Gastrocnemius medialis (tissue), 4 donors: Measurements from ENCODE around the gene STX8. TPM values are rescaled to one million over a fixed set of nuclear protein-coding genes. Genes with fewer than 3 reads are reported as not detected.
A peak's percentile ranks its signal among the peaks of the same experiment; 100 is the strongest.

ENCODE experiments used
- ATAC-seq, 2 donors: fragments of 150-250 bp; one replicate each; pipeline ENCODE4 v1.9.1; 2016
- DNase-seq, 2 donors: peaks; one replicate each; pipeline ENCODE4 v3.0.0-alpha.2; 2019
- H3K27ac ChIP-seq, 4 donors: fragments of 200-600 bp; sonication (generic); 1 replicate in 1 of 4; 2 replicates in 3 of 4; pipeline ENCODE4 v1.5.1; 2016 to 2018; ENCODE audit warnings: mild to moderate bottlenecking in 2 of 4, moderate library complexity in 1 of 4
- H3K27me3 ChIP-seq, 3 donors: fragments of 200-600 bp; sonication (generic) in 2 of 3; 1 replicate in 1 of 3; 2 replicates in 2 of 3; pipeline versions ENCODE4 v1.5.1 to v1.6.0; 2016 to 2019; ENCODE audit warnings: mild to moderate bottlenecking in 1 of 3, moderate library complexity in 1 of 3
- H3K36me3 ChIP-seq, 2 donors: fragments of 200-600 bp; sonication (generic) in 1 of 2; one replicate each; pipeline ENCODE4 v1.5.1; 2017 to 2018
- H3K4me1 ChIP-seq, 2 donors: fragments of 200-600 bp; sonication (generic) in 1 of 2; one replicate each; pipeline ENCODE4 v1.5.1; 2016 to 2017; ENCODE audit warnings: mild to moderate bottlenecking in 2 of 2
- H3K4me3 ChIP-seq, 4 donors: fragments of 200-600 bp; sonication (generic) in 3 of 4; 1 replicate in 1 of 4; 2 replicates in 3 of 4; pipeline ENCODE4 v1.5.1; 2016 to 2019; ENCODE audit warnings: mild to moderate bottlenecking in 2 of 4
- H3K9me3 ChIP-seq, 3 donors: fragments of 200-600 bp; sonication (generic) in 2 of 3; 1 replicate in 1 of 3; 2 replicates in 2 of 3; pipeline ENCODE4 v1.5.1; 2016 to 2019
- CTCF ChIP-seq, 5 experiments: fragments of 450-650 bp in 3 of 5; fragments of 200-600 bp in 2 of 5; sonication (generic) in 2 of 5; IDR thresholded peaks in 4 of 5; conservative IDR thresholded peaks in 1 of 5; 1 replicate in 4 of 5; 2 replicates in 1 of 5; pipeline ENCODE4 v1.5.1; 2016 to 2019; ENCODE audit warnings: antibody characterized with exemption in 5 of 5, mild to moderate bottlenecking in 3 of 5, moderate library complexity in 3 of 5
- POLR2A ChIP-seq, 2 donors: fragments of 450-650 bp; IDR thresholded peaks; one replicate each; pipeline ENCODE4 v1.6.1; 2017; ENCODE audit warnings: antibody characterized with exemption in 2 of 2, mild to moderate bottlenecking in 2 of 2, moderate library complexity in 2 of 2
- in situ Hi-C, 4 donors: fragments of 200-750 bp; cut with MboI; loops; one replicate each; pipeline versions ENCODE4 v1.15.0 to v1.8.0; 2017; ENCODE audit warnings: low sequenced_read_pairs in 4 of 4
- intact Hi-C: fragments of 100-400 bp; cut with DNase I; formaldehyde crosslinking; loops from one replicate; pipeline ENCODE4 v1.15.1; 2023; ENCODE audit warnings: low total_unique reads
- total RNA-seq, 4 donors: library from RNA; depleted of rRNA; stranded (reverse); fragments of >200 nt; gene quantifications; one replicate each; pipeline versions ENCODE4 v1.1.0 to v1.2.3, GENCODE V29; 2016

STX8 gene
- total RNA-seq, 4 donors from 2014 or later, result 39.1 to 67.7 (median 58.2) TPM

DNA sequence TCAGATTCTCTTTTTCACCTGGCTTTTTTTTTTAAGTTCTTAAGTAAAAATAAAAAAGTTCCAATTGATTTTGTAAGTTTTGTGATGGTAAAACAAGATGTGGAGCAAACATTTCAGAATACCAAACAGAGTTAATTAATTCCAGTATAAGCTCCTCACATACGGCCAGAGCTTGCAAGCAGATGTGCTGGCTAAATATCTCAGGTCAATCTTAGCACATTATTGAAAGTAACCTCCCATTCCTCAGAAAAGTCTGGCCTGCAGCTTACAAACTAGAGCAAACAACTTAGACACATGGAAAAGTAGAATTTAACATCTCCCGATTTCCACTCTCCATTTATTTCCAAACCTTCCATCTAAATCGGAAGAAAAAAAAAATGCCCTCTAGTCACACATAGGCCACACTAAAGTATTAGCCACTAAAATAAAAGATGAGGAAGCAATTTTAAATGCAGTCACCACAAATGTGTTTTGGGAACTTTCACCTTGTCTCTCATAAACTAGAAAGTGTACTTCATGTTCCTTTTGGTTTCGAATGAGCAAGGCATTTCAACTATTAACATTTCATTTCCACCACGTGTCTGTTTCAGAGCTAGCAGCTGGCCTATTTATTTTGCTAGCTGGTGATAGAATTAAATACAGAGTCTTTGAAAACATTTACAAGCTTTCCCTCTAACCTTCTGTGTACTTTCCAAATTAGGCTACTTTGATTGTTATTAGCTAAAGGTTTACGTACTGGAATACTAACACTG lies 143.3 kb downstream of the STX8 start:
- Histone ChIP-seq H3K4me3 (no peak overlapping the region), H3K27me3 (no peaks in the 10 kb centered on the region), H3K36me3 (no peaks in the 10 kb centered on the region), H3K4me1 (peaks cover 31 to 32% of the 10 kb centered on the region in 2 donors), H3K9me3 (no peaks in the 10 kb centered on the region), H3K27ac (peak overlapping the region; percentile 34 to 75 (median 51))
- in situ Hi-C loops, result no loop called here
- no peak for DNase-seq
- intact Hi-C loops, result loop anchor here (5.0 to 10.0 kb wide), 2 partner anchors 60 to 92 kb away; no protein-coding TSS in a partner anchor
- ATAC-seq, result peak; percentile 32 to 79
- no peak for TF ChIP-seq POLR2A (IDR thresholded peaks at IDR 0.05)
- no peak for TF ChIP-seq CTCF (IDR thresholded peaks at IDR 0.05 in 4 of 5, conservative IDR thresholded peaks at IDR 0.05 in 1 of 5)

DNA sequence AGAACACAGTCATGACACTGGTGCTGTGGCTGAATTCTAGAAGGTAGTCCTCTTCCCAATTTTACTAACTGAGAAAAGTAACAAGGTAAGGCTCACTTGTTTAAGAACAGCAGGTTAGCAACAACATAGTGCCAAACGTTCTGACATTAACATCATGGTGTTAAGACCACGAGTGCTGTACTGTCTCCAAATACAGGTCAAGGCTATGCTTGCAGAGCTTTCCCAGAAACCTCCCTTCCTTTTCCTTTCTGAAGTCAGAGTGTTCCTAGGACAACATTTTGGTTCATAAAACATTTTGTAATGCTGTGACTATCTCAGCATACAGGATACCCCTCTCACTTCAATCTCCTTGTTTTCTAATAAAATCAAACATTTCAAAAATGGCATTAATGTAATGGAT lies 144.0 kb downstream of the STX8 start:
- Histone ChIP-seq H3K27ac (peak overlapping the region; percentile 34 to 75 (median 51)), H3K9me3 (no peaks in the 10 kb centered on the region), H3K36me3 (no peaks in the 10 kb centered on the region), H3K27me3 (no peaks in the 10 kb centered on the region), H3K4me3 (no peak overlapping the region), H3K4me1 (peaks cover 35 to 36% of the 10 kb centered on the region in 2 donors)
- DNase-seq (no peak), ATAC-seq (peak in 1 of 2 donors; percentile 21)
- no peak for TF ChIP-seq CTCF (IDR thresholded peaks at IDR 0.05 in 4 of 5, conservative IDR thresholded peaks at IDR 0.05 in 1 of 5)
- TF ChIP-seq POLR2A (IDR thresholded peaks at IDR 0.05), result no peak
- in situ Hi-C loops, result no loop called here
- intact Hi-C loops, result loop anchor here (5.0 to 10.0 kb wide), 2 partner anchors 59 to 93 kb away; no protein-coding TSS in a partner anchor

DNA sequence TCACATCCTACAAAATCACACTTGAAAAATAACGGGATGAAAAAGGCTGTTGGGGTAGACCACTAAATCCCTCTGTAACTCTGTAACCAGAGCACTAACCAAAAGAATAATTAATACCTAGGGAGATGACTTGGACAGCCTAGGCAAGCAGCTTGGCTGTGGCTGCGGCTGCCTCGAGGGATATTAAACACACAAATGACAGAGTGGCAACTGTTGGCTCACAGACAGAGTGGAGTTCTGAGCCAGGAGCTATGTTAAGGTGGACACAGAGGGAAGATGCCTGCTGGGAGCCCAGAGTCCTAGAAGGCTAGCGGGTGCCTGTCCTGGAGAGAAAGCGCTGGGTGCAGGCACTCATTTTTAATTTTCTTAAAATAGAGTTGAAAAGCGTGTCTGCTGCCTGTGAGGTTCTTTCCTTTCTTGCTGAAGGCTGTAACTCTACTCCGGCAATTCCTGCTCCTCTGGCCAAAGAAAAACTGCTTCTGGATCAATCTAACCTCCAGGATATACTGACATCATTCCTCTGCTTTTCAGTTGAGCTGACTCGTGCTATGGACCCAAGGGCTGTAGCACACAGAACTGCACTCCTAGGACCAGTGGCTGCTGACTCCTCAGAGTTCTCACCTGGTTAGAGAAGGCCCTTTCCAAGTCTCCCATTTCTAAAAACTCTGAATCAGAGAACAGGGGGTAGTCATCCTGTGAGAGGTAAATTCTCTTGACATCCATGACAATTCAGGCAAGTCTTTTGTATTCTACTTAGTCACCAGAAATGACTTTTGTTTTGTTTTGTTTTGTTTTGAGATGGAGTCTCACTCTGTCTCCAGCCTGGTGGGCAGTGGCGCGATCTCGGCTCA lies 147.9 kb downstream of the STX8 start:
- Histone ChIP-seq H3K27me3 (no peaks in the 10 kb centered on the region), H3K4me3 (no peak overlapping the region), H3K4me1 (peaks cover 18 to 25% of the 10 kb centered on the region in 2 donors), H3K36me3 (no peaks in the 10 kb centered on the region), H3K9me3 (no peaks in the 10 kb centered on the region), H3K27ac (peak overlapping the region; percentile 22 to 75 (median 66))
- no peak for TF ChIP-seq POLR2A (IDR thresholded peaks at IDR 0.05)
- TF ChIP-seq CTCF (IDR thresholded peaks at IDR 0.05 in 4 of 5, conservative IDR thresholded peaks at IDR 0.05 in 1 of 5), result no peak
- in situ Hi-C loops (no loop called here), intact Hi-C loops (no loop called here)
- DNase-seq (peak; percentile 44 to 69), ATAC-seq (peak; percentile 81 to 93)

- Histone ChIP-seq H3K4me3 (no peak overlapping the region), H3K36me3 (no peaks in the 10 kb centered on the region), H3K4me1 (peaks cover 8 to 18% of the 10 kb centered on the region in 2 donors), H3K27ac (no peak overlapping the region), H3K27me3 (no peaks in the 10 kb centered on the region), H3K9me3 (no peaks in the 10 kb centered on the region)
- ATAC-seq (no peak), DNase-seq (no peak)
- intact Hi-C loops, result loop anchor here (5.0 kb wide), 1 partner anchor 182 kb away; no protein-coding TSS in a partner anchor
- in situ Hi-C loops, result no loop called here
- no peak for TF ChIP-seq CTCF (IDR thresholded peaks at IDR 0.05 in 4 of 5, conservative IDR thresholded peaks at IDR 0.05 in 1 of 5)
- no peak for TF ChIP-seq POLR2A (IDR thresholded peaks at IDR 0.05)
Measured at GRCh38 chr17:9424071-9424640, 151.5 kb downstream of the STX8 start.
